CD4-positive, alpha-beta memory T cell (primary cell): ENCODE measurements around the gene MRPS34. TPM values are rescaled to one million over a fixed set of nuclear protein-coding genes. Genes with fewer than 3 reads are reported as not detected.

Source experiments
- CTCF ChIA-PET: fragments of 350-600 bp; sonication (Branson Sonifier 250); formaldehyde crosslinking; loops from one replicate; lab custom pipeline; 2021; ENCODE audit warnings: inconsistent platforms; ENCODE audit not compliant: partially characterized antibody; lab: Charles Lee
- POLR2A ChIA-PET: fragments of 350-600 bp; sonication (Branson Sonifier 250); formaldehyde crosslinking; loops from one replicate; lab custom pipeline; 2021; ENCODE audit not compliant: partially characterized antibody; lab: Charles Lee
- DNase-seq, 5 donors: peaks; one replicate each; pipeline versions ENCODE4 v3.0.0 to v3.0.0-alpha.2; 2020 to 2022; ENCODE audit warnings: mixed read lengths in 1 of 5
- H3K27ac ChIP-seq: one replicate; pipeline ENCODE4 v1.7.0; 2013; ENCODE audit warnings: low read depth, low read length
- H3K27me3 ChIP-seq: 2 replicates; pipeline ENCODE4 v1.7.0; 2013; ENCODE audit warnings: mild to moderate bottlenecking, low read length, moderate library complexity; ENCODE audit not compliant: insufficient read depth
- H3K36me3 ChIP-seq: 2 replicates; pipeline ENCODE4 v1.7.0; 2013; ENCODE audit warnings: mild to moderate bottlenecking, low read length, moderate library complexity; ENCODE audit not compliant: insufficient read depth
- H3K4me1 ChIP-seq: 2 replicates; pipeline ENCODE4 v1.7.0; 2013; ENCODE audit warnings: mild to moderate bottlenecking, low read length, moderate library complexity; ENCODE audit not compliant: insufficient read depth
- H3K4me3 ChIP-seq, 2 donors: one replicate each; pipeline ENCODE4 v1.7.0; 2013; ENCODE audit warnings: low read length in 2 of 2, mild to moderate bottlenecking in 1 of 2
- H3K9me3 ChIP-seq, 2 donors: one replicate each; pipeline ENCODE4 v1.7.0; 2013; ENCODE audit warnings: low read length in 2 of 2, control low read depth in 1 of 2; ENCODE audit not compliant: control insufficient read depth in 1 of 2
- H3K27ac Mint-ChIP-seq, 7 donors: one replicate each; pipeline ENCODE4 v1.8.0; 2020 to 2021; ENCODE audit warnings: mixed read lengths in 7 of 7, mild to moderate bottlenecking in 6 of 7, inconsistent platforms in 3 of 7, moderate library complexity in 3 of 7
- H3K27me3 Mint-ChIP-seq, 2 donors: one replicate each; pipeline ENCODE4 v1.8.0; 2020 to 2021; ENCODE audit warnings: mixed read lengths in 2 of 2
- H3K36me3 Mint-ChIP-seq, 2 donors: one replicate each; pipeline ENCODE4 v1.8.0; 2020 to 2021; ENCODE audit warnings: mixed read lengths in 2 of 2, inconsistent platforms in 1 of 2, mild to moderate bottlenecking in 1 of 2
- H3K4me1 Mint-ChIP-seq, 4 donors: one replicate each; pipeline ENCODE4 v1.8.0; 2020 to 2021; ENCODE audit warnings: mixed read lengths in 4 of 4, mild to moderate bottlenecking in 1 of 4
- H3K4me3 Mint-ChIP-seq, 8 donors: one replicate each; pipeline ENCODE4 v1.8.0; 2020 to 2021; ENCODE audit warnings: mixed read lengths in 8 of 8, mild to moderate bottlenecking in 7 of 8, moderate library complexity in 6 of 8, inconsistent platforms in 3 of 8
- H3K9me3 Mint-ChIP-seq, 8 donors: one replicate each; pipeline ENCODE4 v1.8.0; 2020 to 2021; ENCODE audit warnings: mixed read lengths in 8 of 8, mild to moderate bottlenecking in 5 of 8, inconsistent platforms in 3 of 8, moderate library complexity in 1 of 8
- intact Hi-C: fragments of 100-400 bp; cut with micrococcal nuclease; formaldehyde crosslinking; loops from one replicate; pipeline ENCODE4 v1.15.1; 2023
- polyA plus RNA-seq, 2 donors: library from polyadenylated mRNA; unstranded; fragments of 300-500 nt; fragmentation: Illumina TruSeq; gene quantifications; one replicate each; pipeline ENCODE4 v1.2.3, GENCODE V29; 2021
- total RNA-seq, 2 experiments: library from RNA; stranded (reverse); gene quantifications; one replicate each; pipeline ENCODE4 v1.2.3, GENCODE V29; 2021

MRPS34 gene
- total and polyA plus RNA-seq, 4 experiments from 2014 or later, result 57.6 to 151 (median 103) TPM

GRCh38 chr16:1768767-1769401 is 4.0 kb downstream of the MRPS34 start:
- Mint-ChIP-seq H3K4me3 (peak overlapping the region in 1 of 8 donors; percentile 9), H3K4me1 (peaks cover 8 to 20% (median 14%) of the 10 kb centered on the region in 4 donors), H3K36me3 (peaks cover 4 to 28% of the 10 kb centered on the region in 2 donors), H3K9me3 (no peaks in the 10 kb centered on the region), H3K27ac (peak overlapping the region in 1 of 7 donors; percentile 82), H3K27me3 (no peaks in the 10 kb centered on the region)
- Histone ChIP-seq H3K27ac (no peak overlapping the region), H3K36me3 (peaks cover 12% of the 10 kb centered on the region), H3K4me3 (no peak overlapping the region), H3K4me1 (peaks cover 17% of the 10 kb centered on the region), H3K27me3 (no peaks in the 10 kb centered on the region), H3K9me3 (no peaks in the 10 kb centered on the region)
- DNase-seq, result no peak
- intact Hi-C loops, result no loop called here
- ChIA-PET CTCF (no interaction called here), POLR2A (interaction anchor here (1.1 to 11.4 kb wide), 3 partner anchors 11 to 405 kb away, joined by 3 to 185 read pairs (median 66); partner anchors contain the start of genes MAPK8IP3, NUBP2 and SPSB3)

DNA sequence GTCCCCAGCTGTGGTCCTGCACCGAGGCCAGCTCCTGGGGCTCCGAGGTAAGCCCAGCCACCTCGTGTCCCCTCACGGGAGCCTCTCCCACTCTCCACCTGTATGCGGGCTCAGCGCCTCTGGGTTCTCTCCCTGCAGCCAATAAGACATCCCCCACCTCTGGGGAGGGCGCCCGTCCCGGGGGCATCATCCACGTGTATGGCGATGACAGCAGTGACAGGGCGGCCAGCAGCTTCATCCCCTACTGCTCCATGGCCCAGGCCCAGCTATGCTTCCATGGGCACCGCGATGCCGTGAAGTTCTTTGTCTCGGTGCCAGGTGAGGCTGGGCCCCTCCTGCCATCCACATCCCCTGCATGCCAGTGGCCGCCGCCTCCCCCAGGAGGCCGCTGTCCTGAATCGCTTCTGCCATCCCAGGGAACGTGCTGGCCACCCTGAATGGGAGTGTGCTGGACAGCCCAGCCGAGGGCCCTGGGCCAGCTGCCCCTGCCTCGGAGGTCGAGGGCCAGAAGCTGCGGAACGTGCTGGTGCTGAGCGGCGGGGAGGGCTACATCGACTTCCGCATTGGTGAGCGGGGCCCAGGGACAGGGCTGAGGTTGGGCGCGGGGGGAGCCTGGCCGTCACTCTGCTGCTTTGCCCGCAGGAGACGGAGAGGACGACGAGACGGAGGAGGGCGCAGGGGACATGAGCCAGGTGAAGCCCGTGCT is 4.7 kb downstream of the MRPS34 start:
- H3K9me3 ChIP-seq, result no peaks in the 10 kb centered on the region
- no peak for DNase-seq
- ChIA-PET POLR2A (interaction anchor here (9.4 to 11.4 kb wide), 2 partner anchors 12 to 61 kb away, joined by 66 to 185 read pairs; partner anchors contain the start of genes MAPK8IP3, NUBP2 and SPSB3), CTCF (no interaction called here)
- peaks cover 6 to 18% (median 13%) of the 10 kb centered on the region in 4 donors for H3K4me1 Mint-ChIP-seq
- H3K4me3 Mint-ChIP-seq, result no peak overlapping the region
- no peak overlapping the region for H3K27ac ChIP-seq
- no peaks in the 10 kb centered on the region for H3K27me3 Mint-ChIP-seq
- no peak overlapping the region for H3K4me3 ChIP-seq
- H3K4me1 ChIP-seq, result peaks cover 14% of the 10 kb centered on the region
- intact Hi-C loops, result no loop called here
- no peaks in the 10 kb centered on the region for H3K27me3 ChIP-seq
- peaks cover 4 to 28% of the 10 kb centered on the region in 2 donors for H3K36me3 Mint-ChIP-seq
- peaks cover 12% of the 10 kb centered on the region for H3K36me3 ChIP-seq
- peak overlapping the region in 2 of 7 donors; percentile 18 to 19 for H3K27ac Mint-ChIP-seq
- H3K9me3 Mint-ChIP-seq, result no peaks in the 10 kb centered on the region

DNA sequence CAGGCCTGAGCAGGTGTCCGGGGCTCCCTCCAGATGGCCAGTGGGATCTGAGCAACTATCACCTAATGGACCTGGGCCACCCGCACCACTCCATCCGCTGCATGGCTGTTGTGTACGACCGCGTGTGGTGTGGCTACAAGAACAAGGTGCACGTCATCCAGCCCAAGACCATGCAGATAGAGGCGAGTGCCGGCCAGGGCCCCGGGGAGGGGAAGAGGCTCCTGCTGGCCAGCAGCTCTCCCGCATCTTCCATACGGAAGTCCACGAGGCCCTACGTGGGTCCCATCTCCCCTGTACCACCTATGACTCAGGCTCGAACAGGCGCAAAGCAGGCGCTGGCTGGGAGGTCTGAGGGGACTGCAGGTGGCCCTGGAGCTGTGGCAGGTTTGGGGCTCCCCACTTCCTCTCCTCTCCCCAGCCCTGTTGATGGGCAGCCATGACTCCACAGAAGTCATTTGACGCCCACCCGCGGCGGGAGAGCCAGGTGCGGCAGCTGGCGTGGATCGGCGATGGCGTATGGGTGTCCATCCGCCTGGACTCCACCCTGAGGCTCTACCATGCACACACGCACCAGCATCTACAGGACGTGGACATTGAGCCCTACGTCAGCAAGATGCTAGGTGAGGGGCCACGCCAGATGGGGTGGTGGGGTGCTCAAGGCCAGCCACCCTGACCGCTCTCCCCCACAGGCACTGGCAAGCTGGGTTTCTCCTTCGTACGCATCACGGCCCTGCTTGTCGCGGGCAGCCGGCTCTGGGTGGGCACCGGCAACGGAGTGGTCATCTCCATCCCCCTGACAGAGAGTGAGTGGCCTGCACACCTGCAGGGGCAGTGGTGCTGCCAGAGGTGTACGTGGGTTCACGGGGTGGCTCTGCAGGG is 5.6 kb downstream of the MRPS34 start:
- POLR2A ChIA-PET, result interaction anchor here (9.4 to 11.4 kb wide), 2 partner anchors 13 to 61 kb away, joined by 66 to 185 read pairs; partner anchors contain the start of genes MAPK8IP3, NUBP2 and SPSB3
- H3K27ac ChIP-seq, result no peak overlapping the region
- H3K4me3 ChIP-seq, result no peak overlapping the region
- peak overlapping the region in 1 of 7 donors; percentile 24 for H3K27ac Mint-ChIP-seq
- H3K36me3 Mint-ChIP-seq, result peaks cover 4 to 26% of the 10 kb centered on the region in 2 donors
- no peaks in the 10 kb centered on the region for H3K27me3 Mint-ChIP-seq
- no peaks in the 10 kb centered on the region for H3K27me3 ChIP-seq
- peaks cover 21% of the 10 kb centered on the region for H3K36me3 ChIP-seq
- peaks cover 6 to 17% (median 12%) of the 10 kb centered on the region in 4 donors for H3K4me1 Mint-ChIP-seq
- no peak overlapping the region for H3K4me3 Mint-ChIP-seq
- no peak for DNase-seq
- H3K4me1 ChIP-seq, result peaks cover 13% of the 10 kb centered on the region
- CTCF ChIA-PET, result no interaction called here
- no peaks in the 10 kb centered on the region for H3K9me3 Mint-ChIP-seq
- intact Hi-C loops, result no loop called here
- no peaks in the 10 kb centered on the region for H3K9me3 ChIP-seq

- H3K9me3 ChIP-seq, result no peaks in the 10 kb centered on the region
- intact Hi-C loops, result no loop called here
- ChIA-PET CTCF (no interaction called here), POLR2A (interaction anchor here (9.4 to 11.4 kb wide), 2 partner anchors 14 to 60 kb away, joined by 66 to 185 read pairs; partner anchors contain the start of genes MAPK8IP3, NUBP2 and SPSB3)
- Mint-ChIP-seq H3K4me3 (no peak overlapping the region), H3K4me1 (peaks cover under 1 to 10% (median 6%) of the 10 kb centered on the region in 4 donors), H3K36me3 (peaks cover 4 to 22% of the 10 kb centered on the region in 2 donors), H3K27me3 (no peaks in the 10 kb centered on the region), H3K27ac (peak overlapping the region in 1 of 7 donors; percentile 24), H3K9me3 (no peaks in the 10 kb centered on the region)
- no peak for DNase-seq
- peaks cover 24% of the 10 kb centered on the region for H3K36me3 ChIP-seq
- H3K27ac ChIP-seq, result no peak overlapping the region
- peaks cover 7% of the 10 kb centered on the region for H3K4me1 ChIP-seq
- H3K27me3 ChIP-seq, result no peaks in the 10 kb centered on the region
- H3K4me3 ChIP-seq, result no peak overlapping the region
Measured at GRCh38 chr16:1766701-1767100, 6.2 kb downstream of the MRPS34 start.

- H3K4me1 Mint-ChIP-seq, result peaks cover 0 to 10% (median 4%) of the 10 kb centered on the region in 4 donors
- no peaks in the 10 kb centered on the region for H3K27me3 Mint-ChIP-seq
- no peaks in the 10 kb centered on the region for H3K9me3 Mint-ChIP-seq
- CTCF ChIA-PET, result no interaction called here
- peaks cover 24% of the 10 kb centered on the region for H3K36me3 ChIP-seq
- peaks cover 5 to 24% of the 10 kb centered on the region in 2 donors for H3K36me3 Mint-ChIP-seq
- H3K27ac ChIP-seq, result no peak overlapping the region
- POLR2A ChIA-PET, result interaction anchor here (11.4 kb wide), 1 partner anchor 14 kb away, joined by 185 read pairs; the partner anchor contains the start of genes NUBP2 and SPSB3
- peaks cover 7% of the 10 kb centered on the region for H3K4me1 ChIP-seq
- H3K4me3 Mint-ChIP-seq, result no peak overlapping the region
- intact Hi-C loops, result no loop called here
- H3K4me3 ChIP-seq, result no peak overlapping the region
- no peaks in the 10 kb centered on the region for H3K27me3 ChIP-seq
- H3K27ac Mint-ChIP-seq, result no peak overlapping the region
- no peak for DNase-seq
- no peaks in the 10 kb centered on the region for H3K9me3 ChIP-seq
Measured at GRCh38 chr16:1766231-1766630, 6.7 kb downstream of the MRPS34 start.

- POLR2A ChIA-PET, result interaction anchor here (11.4 kb wide), 1 partner anchor 14 kb away, joined by 185 read pairs; the partner anchor contains the start of genes NUBP2 and SPSB3
- no peak overlapping the region for H3K4me3 Mint-ChIP-seq
- DNase-seq, result no peak
- Histone ChIP-seq H3K27ac (no peak overlapping the region), H3K9me3 (no peaks in the 10 kb centered on the region), H3K4me3 (no peak overlapping the region), H3K27me3 (no peaks in the 10 kb centered on the region), H3K4me1 (peaks cover 7% of the 10 kb centered on the region), H3K36me3 (peaks cover 24% of the 10 kb centered on the region)
- H3K27me3 Mint-ChIP-seq, result no peaks in the 10 kb centered on the region
- H3K27ac Mint-ChIP-seq, result no peak overlapping the region
- intact Hi-C loops, result no loop called here
- peaks cover 0 to 10% (median 4%) of the 10 kb centered on the region in 4 donors for H3K4me1 Mint-ChIP-seq
- CTCF ChIA-PET, result interaction anchor here (1.4 kb wide), 1 partner anchor 42 kb away, joined by 3 read pairs; no protein-coding TSS in a partner anchor
- H3K9me3 Mint-ChIP-seq, result no peaks in the 10 kb centered on the region
- peaks cover 8 to 28% of the 10 kb centered on the region in 2 donors for H3K36me3 Mint-ChIP-seq
Measured at GRCh38 chr16:1765826-1766225, 7.1 kb downstream of the MRPS34 start.
